ENCODE measurements around the gene GPR89B.
"Not testable (repeated sequence)": the region's sequence is repeated elsewhere in the genome, so short reads cannot be mapped to it uniquely, and the experiment has no call there.

DNA sequence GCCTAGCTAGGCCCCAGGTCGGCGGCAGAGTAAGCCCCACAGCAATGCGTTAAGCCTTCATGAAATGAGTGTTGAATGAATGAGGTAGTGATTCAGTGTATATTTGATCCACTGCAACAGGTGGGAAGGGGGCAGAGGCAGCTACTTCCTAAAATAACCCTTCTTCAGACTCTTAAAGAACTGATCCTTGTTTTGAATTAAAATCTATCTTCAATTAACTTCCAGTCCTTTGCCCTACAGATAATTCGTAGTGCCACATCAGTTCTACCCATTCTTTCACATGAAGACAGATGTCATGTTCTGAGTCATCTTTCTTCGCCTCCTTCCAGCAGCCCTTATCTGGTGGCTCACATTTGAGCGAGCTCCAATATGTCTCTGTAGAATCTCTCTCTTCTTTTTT, 1.0 kb upstream of the GPR89B start:
- not testable (repeated sequence) for TF ChIP-seq POLR2A (IDR thresholded peaks at IDR 0.05; ENCODE audit: low read depth)
- TF ChIP-seq, protein P1, sequence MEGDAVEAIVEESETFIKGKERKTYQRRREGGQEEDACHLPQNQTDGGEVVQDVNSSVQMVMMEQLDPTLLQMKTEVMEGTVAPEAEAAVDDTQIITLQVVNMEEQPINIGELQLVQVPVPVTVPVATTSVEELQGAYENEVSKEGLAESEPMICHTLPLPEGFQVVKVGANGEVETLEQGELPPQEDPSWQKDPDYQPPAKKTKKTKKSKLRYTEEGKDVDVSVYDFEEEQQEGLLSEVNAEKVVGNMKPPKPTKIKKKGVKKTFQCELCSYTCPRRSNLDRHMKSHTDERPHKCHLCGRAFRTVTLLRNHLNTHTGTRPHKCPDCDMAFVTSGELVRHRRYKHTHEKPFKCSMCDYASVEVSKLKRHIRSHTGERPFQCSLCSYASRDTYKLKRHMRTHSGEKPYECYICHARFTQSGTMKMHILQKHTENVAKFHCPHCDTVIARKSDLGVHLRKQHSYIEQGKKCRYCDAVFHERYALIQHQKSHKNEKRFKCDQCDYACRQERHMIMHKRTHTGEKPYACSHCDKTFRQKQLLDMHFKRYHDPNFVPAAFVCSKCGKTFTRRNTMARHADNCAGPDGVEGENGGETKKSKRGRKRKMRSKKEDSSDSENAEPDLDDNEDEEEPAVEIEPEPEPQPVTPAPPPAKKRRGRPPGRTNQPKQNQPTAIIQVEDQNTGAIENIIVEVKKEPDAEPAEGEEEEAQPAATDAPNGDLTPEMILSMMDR (IDR thresholded peaks at IDR 0.05), result not testable (repeated sequence)

All from esophagus muscularis mucosa (tissue), 3 donors.